SK-N-SH treated with all-trans-retinoic acid at 6 μM for 48 hours (cell line): ENCODE data around the gene ADH1A.

Experiments used
- ARNTL ChIP-seq: fragments of 450-650 bp; formaldehyde crosslinking; IDR thresholded peaks from 2 replicates; pipeline ENCODE4 v1.5.0; 2020; ENCODE audit warnings: low read depth, mild to moderate bottlenecking, moderate library complexity, borderline replicate concordance
- TCF4 ChIP-seq: fragments of 250-450 bp; sonication (Bioruptor Pico); IDR thresholded peaks from 2 replicates; pipeline ENCODE4 v1.8.0; 2021; ENCODE audit warnings: mild to moderate bottlenecking, moderate library complexity, borderline replicate concordance
- ZNF70 ChIP-seq: fragments of 450-650 bp; formaldehyde crosslinking; IDR thresholded peaks from 2 replicates; pipeline ENCODE4 v1.5.0; 2020; ENCODE audit warnings: mild to moderate bottlenecking, moderate library complexity
- TF ChIP-seq, protein P1 (sequence below): fragments of 250-450 bp; sonication (Bioruptor Pico); IDR thresholded peaks from 2 replicates; pipeline ENCODE4 v1.8.0; 2020; ENCODE audit warnings: mild to moderate bottlenecking, moderate library complexity, borderline replicate concordance

GRCh38 chr4:99252746-99253145, 38.0 kb downstream of the ADH1A start:
- TF ChIP-seq ARNTL (CRISPR knock-in tag), result no peak
- TF ChIP-seq ZNF70 (CRISPR knock-in tag), result no peak
- TF ChIP-seq, protein P1, sequence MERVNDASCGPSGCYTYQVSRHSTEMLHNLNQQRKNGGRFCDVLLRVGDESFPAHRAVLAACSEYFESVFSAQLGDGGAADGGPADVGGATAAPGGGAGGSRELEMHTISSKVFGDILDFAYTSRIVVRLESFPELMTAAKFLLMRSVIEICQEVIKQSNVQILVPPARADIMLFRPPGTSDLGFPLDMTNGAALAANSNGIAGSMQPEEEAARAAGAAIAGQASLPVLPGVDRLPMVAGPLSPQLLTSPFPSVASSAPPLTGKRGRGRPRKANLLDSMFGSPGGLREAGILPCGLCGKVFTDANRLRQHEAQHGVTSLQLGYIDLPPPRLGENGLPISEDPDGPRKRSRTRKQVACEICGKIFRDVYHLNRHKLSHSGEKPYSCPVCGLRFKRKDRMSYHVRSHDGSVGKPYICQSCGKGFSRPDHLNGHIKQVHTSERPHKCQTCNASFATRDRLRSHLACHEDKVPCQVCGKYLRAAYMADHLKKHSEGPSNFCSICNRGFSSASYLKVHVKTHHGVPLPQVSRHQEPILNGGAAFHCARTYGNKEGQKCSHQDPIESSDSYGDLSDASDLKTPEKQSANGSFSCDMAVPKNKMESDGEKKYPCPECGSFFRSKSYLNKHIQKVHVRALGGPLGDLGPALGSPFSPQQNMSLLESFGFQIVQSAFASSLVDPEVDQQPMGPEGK (CRISPR knock-in tag), result no peak
- no peak for TF ChIP-seq TCF4 (CRISPR knock-in tag)
